HTERT RPE-1 (cell line): Measurements from ENCODE around the gene ZBTB11.
"Not testable (repeated sequence)": the region's sequence is repeated elsewhere in the genome, so short reads cannot be mapped to it uniquely, and the experiment has no call there.

Source experiments
- in situ Hi-C: fragments of 300-500 bp; cut with MboI; formaldehyde crosslinking; loops from 4 replicates; pipeline ENCODE4 v1.14.3; 2020; ENCODE audit warnings: low sequenced_read_pairs

The ZBTB11 gene

DNA sequence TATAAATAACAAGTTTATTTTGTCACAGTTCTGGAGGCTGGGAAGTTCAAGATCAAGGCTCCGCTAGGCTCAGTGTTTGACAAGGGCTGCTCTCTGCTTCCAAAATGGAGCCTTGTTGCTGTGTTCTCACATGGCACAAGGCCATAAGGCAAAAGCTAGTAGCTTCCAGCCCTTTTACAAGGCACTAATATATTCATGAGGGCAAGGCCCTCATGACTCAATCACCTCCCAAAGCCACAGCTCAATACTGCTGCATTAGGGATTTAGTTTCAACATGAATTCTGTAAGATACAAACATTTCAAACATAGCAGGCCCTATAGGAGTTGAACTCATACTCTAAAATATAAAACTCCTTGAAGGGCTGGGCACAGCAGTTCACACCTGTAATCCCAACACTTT, 30.2 kb downstream of the ZBTB11 start:
- in situ Hi-C loops = no loop called here

DNA sequence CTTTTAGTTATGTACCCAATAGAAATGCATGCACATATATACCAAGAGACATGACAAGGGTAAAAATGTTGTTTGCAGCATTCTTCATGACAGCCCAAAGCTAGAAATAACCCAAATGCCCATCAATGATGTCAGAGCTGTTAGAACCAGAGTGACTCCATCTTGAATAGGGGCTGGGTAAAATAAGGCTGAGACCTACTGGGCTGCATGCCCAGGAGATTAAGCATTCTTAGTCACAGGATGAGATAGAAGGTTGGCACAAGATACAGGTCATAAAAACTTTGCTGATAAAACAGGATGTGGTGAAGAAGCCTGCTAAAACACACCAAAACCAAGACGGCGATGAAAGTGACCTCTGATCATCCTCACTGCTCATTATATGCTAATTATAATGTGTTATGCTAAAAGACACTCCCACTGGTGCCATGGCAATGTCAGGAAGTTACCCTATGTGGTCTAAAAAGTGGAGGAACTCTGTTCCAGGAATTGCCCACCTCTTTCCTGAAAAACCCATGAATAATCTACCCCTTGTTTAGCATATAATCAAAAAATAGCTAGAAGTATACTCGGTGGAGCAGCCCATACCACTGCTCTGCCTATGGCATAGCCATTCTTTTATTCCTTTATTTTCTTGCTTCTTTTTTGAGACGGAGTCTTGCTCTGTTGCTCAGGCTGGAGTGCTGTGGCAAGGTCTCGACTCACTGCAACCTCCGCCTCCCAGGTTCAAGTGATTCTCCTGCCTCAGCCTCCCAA, 32.9 kb downstream of the ZBTB11 start:
- in situ Hi-C loops = no loop called here

DNA sequence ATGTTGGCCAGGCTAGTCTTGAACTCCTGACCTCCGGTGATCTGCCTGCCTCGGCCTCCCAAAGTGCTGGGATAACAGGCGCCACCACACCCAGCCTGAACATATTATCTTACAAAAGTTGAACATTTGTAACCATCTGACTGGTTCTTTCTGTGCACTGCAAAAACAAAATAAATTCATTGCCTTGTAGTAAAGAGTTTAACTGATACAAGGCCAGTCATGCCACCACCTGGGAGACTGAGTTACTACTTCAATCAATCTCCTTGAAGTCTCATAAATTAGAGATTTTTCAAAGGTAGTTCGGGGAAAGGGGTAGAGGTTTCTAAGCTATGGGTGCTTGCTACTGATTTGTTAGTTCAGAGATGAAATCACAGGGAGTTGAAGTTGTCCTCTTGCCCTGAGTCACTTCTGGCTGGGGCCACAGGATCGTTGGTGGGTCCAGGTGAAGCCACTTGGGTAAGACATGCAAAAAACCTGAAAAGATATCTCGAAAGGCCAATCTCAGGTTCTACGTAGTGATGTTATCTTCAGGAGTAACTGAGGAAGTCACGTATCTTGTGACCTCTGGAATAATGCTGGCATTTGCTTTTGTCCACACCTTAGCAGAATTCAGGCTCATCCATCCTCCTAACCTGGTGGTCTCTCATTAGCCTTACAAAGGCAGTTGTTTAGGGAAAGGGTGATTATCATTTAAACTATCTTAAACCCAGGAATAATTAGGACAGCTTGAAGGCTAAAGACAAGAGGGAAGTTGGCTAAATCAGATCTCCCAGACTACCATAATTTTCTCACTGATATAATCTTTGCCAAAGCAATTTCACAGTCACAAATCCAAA, 33.7 kb downstream of the ZBTB11 start:
- in situ Hi-C loops = no loop called here

DNA sequence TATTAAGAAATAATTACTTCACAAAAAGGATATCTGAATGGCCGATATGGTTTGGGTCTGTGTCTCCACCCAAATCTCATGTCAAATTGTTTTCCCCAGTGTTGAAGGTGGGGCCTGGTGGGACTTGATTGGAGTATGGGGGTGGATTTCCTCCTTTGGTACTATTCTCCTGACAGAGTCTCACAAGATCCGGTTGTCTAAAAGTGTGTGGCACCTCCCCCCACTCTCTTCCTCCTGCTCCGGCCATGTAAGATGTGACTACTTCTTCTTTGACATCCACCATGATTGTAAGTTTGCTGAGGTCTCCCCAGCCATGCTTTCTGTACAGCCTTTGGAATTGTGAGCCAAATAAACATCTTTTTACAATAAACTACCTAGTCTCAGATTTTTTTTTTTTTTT, 34.5 kb downstream of the ZBTB11 start:
- in situ Hi-C loops = no loop called here

DNA sequence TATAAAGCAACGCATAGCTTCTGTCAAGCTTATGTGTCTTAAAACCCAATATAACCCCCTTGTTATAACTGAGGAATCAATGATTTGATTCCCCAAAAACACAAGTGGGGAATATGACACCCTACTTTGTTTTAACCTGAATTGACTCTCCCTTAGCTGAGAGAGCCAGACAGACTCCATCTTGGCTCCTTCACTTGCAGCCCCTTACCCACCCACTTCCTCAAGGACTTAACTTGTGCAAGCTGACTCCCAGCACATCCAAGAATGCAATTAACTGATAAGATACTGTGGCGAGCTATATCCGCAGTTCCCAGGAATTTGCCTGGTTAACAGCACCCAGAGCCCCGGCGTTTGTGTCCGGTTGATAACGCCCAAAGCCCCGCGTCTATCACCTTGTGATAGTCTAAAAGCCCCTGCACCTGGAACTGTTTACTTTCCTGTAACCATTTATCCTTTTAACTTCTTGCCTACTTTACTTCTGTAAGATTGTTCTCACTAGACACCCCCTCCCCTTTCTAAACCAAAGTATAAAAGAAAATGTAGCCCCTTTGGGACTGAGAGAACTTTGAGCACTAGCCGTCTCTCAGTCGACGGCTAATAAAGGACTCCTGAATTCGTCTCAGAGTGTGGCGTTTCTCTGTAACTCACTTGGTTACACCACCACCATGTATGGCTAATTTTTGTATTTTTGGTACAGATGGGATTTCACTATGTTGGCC, 35.4 kb downstream of the ZBTB11 start:
- in situ Hi-C loops = not testable (repeated sequence)

DNA sequence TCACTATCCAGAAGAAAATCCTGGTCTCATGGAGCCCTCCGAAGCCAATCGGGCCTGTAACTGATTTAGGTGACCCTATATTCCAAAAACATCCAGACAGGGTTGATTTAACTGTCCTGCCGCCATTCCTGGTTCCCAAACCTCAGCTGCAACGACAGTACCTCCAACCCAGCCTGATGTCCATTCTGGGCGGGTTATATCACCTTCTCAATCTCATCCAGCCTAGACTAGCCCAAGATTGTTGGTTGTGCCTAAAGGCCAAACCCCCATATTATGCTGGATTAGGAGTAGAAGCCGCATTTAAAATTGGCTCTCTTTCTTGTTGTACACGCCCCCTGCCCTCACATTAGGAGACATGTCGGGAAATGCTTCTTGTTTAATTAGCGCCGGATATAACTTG, 36.7 kb downstream of the ZBTB11 start:
- in situ Hi-C loops = no loop called here

DNA sequence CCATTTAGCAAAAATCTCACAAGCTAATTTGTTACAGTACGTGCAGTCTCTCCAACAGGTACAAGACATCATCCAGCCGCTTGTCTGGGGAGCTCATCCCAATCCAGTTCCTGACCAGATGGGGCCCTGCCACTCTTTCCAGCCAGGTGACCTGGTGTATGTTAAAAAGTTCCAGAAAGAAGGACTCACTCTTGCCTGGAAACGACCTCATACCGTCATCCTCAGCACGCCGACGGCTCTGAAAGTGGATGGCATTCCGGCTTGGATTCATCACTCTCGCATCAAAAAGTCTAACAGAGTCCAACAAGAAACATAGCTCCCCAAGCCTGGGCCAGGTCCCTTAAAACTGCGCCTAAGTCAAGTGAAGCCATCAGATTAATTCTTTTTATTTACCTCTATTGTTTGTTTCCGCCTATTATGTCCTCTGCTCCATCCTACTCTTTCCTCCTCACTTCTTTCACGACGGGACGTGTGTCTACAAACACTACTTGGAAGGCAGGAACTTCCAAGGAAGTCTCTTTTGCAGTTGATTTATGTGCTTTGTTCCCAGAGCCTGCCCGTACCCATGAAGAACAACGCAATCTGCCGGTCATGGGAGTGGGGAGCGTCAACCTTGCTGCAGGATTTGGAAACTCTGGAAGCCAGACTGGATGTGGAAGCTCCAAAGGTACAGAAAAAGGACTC, 37.5 kb downstream of the ZBTB11 start:
- in situ Hi-C loops = no loop called here

DNA sequence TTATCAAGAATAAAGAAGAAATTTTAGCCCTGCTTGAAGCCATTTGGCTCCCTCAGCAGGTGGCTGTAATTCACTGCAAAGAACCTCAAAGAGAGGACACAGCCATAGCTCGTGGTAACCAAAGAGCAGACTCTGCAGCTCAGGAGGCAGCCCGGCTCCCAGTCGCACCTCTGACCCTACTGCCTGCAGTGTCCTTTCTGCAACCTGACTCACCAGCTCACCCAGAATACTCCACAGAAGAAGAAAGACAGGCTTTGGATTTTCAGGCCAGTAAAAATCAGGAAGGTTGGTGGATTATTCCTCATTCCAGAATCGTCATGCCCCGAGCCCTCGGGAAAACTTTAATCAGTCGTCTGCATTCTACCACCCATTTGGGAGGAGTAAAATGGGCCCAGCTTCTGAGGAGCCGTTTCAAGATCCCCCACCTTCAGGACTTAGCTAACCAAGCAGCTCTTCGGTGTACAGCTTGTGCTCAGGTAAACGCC, 38.6 kb downstream of the ZBTB11 start:
- in situ Hi-C loops = no loop called here

DNA sequence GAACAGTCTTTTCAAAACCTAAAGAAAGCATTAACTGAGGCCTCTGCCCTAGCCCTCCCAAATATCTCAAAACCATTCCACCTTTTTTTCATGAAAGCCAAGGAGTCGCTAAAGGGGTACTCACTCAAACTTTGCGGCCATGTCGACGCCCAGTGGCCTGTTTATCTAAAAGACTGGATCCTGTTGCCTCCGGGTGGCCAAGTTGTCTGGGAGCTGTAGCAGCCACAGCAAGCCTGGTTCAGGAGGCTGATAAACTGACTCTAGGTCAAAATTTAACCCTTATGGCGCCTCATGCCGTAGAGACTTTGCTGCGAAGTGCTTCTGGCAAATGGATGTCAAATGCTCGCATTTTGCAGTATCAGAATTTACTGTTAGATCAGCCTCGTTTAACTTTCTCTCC, 39.5 kb downstream of the ZBTB11 start:
- in situ Hi-C loops = no loop called here

DNA sequence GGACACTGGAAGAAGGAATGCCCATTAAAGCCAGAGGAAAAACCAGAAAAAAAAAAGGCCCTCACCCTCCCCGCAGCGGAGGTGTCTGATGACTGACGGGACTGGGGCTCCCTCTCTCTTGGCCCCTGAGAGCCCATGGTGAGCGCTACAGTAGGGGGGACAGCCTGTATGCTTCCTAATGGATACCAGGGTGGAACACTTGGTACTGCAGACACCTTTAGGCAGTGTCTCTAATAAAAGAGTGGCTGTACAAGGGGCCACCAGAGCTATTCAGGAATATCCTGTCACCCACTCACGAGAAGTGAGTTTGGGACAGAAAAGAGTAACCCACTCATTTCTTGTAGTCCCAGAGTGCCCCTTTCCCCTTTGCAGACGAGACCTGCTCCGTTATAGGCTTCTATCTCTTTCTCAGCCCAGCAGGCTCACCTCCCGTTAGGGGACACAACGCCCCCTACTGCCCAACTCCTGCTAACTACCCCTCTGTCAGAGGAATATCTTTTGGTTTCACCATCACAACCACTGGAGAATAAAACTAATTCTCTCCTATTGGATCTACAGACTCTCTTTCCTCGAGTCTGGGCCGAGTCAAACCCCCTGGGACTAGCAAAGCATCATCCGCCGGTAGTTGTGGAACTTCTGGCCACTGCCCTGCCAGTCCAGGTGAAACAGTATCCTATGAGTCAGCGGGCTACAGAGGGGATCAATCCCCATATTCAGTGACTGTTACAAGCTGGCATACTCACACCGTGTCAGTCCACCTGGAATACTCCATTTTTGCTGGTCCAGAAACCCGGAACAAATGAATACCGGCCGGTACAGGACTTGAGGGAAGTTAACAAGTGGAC, 40.8 kb downstream of the ZBTB11 start:
- in situ Hi-C loops = no loop called here

DNA sequence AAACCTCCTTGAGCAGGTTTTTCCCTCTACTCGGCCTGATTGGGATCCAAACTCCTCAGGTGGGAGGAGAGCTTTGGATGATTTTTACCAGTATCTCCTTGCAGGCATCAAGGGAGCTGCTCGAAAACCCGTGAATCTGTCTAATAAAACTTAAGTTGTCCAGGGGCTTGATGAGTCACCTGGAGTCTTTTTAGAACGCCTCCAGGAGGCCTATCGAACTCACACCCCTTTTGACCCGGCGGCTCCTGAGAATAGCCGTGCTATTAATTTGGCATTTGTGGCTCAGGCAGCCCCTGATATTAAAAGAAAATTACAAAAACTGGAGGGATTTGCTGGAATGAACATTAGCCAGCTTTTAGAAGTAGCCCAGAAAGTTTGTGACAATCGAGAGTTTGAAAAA, 41.6 kb downstream of the ZBTB11 start:
- in situ Hi-C loops = no loop called here

DNA sequence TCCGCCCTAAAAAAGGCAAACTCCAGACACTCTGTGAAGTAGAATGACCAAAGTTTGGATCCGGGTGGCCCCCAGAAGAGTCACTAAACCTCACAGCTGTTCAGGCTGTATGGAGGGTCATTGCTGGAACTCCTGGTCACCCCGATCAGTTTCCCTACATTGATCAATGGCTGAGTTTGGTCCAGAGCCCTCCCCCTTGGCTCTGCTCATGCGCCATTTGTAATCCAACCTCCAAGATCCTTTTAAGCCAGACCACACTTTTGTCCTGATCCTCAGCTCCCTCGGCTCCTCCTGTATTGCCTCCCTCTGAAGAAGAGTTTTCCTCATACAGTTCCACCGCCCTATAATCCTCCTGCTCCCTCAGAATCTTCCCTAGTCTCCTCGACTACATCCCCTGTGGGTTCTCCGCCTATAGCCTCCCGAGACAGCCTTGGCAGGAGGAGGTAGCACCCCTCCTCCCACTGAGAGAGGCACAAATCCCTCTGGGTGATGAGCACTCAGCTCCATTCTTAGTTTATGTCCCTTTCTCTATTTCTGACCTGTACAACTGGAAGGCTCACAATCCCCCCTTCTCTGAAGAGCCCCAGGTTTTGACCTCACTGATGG, 42.2 kb downstream of the ZBTB11 start:
- in situ Hi-C loops = no loop called here

DNA sequence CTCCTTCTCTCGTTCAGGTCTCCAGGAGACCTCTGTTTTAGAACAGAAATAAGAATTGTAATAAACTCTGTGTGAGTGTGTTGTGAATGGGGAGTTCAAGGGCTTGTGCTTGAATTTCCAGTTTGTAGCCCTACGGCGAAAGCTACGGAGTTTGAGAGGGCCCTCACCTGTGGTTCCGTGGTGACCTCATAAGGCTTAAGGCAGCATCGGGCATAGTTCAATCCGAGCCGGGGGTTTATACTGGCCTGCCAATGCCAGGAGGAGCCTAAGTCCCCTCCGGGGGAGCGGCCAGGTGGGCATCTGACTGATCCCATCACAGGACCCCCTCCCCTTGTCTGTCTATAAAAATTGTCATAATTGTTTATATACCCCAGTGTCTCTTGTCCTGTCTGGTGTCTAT, 43.7 kb downstream of the ZBTB11 start:
- in situ Hi-C loops = no loop called here

DNA sequence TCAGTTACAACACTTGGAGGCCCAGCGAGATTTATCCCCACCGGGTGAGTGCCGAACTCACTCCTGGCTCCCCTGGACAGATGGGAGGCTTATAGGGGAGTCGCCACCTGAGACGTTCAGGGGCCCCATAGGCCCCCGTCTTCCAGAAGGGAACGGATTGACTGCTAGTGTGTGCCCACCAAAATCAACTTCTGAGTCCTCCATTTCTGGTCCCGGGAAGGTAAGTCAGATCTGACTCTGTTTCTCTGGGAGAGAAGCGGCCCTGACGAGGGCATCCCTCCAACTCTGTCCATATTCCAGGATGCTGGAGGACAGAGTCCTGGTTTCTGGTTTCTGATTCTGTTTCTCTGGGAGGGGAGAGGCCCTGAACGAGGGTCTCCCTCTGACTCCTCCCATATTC, 44.3 kb downstream of the ZBTB11 start:
- in situ Hi-C loops = no loop called here

DNA sequence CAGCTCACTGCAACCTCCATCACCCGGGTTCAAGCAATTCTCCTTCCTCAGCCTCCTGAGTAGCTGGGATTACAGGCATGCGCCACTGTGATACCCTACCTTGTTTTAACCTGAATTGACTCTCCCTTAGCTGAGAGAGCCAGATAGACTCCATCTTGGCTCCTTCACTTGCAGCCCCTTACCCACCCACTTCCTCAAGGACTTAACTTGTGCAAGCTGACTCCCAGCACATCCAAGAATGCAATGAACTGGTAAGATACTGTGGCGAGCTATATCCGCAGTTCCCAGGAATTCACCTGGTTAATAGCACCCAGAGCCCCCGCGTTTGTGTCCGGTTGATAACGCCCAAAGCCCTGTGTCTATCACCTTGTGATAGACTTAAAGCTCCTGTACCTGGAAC, 45.0 kb downstream of the ZBTB11 start:
- in situ Hi-C loops = not testable (repeated sequence)

DNA sequence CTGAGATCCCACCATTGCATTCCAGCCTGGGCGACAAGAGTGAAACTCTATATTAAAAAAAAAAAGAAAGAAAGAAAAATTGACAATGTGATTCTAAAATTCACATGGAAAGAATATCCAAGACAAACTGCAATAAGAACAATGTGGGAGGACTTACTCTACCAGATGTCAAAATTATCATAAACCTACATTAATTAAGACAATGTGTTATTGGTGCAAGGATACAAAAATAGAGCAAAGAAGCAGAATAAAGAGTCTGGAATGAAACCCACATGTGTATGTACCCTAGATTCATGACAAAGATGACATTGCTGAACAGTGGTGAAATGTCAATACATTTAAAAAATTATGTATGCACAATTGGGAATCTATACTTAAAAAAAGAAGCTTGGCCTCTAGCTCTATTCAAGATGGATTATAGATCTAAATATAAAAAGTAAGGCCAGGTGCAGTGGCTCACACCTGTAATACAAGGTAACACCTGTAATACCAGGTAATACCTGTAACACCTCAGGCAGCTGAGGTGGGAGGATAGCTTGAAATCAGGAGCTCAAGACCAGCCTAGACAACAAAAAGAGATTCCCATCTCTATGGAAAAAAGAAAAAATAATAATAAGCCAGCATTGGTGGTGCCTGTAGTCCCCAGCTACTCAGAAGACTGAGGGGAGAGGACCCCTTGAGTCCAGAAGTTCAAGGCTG, 45.7 kb downstream of the ZBTB11 start:
- in situ Hi-C loops = no loop called here

DNA sequence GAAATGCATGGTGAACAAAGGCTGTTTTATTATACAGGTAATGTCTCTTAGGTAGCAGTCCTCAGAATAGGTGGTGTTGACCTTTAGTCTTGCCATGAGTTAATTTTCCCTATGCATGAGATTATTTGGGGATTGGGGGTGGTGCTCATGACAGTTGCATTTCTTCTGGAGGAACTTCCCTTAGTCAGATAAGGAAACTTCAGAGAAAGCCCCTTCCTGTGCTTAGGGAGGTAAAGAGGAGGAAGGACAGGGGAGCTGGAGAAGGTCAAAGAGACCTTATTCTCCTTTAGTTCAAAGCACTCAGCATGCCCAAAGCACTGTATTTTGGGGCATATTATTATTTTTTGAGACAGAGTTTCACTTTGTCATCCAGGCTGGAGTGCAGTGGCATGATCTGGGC, 47.7 kb downstream of the ZBTB11 start:
- in situ Hi-C loops = no loop called here

DNA sequence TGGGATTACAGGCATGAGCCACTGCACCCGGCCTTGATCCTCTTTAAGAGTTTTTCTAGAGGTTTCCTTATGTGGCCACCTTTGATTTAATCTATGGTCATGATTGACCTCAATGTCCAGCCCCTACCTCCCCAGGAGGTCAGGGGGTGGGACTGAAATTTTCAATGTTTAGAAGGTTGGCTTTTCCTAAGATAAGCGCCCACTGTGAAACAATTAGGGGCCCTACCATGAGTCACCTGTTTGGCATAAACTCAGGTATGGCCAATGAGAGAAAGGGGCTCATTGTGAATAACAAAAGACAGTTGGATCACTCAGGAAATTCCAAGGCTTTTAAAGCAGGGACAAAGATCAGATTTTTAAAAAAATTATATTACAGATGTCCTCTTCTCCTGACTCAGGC, 51.1 kb downstream of the ZBTB11 start:
- in situ Hi-C loops = no loop called here

DNA sequence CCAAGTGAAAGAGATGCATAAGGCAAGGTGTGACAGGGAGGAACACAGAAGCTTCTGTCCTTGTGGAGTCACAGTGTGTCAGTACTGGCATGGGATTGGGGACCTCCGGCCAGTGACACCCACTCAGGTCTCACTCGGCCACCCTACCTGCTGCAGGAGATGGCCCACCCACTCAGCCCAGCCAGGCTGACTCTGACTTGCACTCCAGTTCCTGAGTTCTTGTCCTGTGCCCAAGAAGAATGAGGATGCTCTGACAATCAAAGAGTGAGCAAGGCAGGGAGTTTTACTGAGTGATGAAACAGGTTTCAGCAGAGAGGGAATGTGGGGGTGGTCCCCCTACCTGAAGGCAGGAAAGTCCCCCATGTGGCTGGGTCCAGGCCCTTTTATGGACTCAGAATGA, 52.1 kb downstream of the ZBTB11 start:
- in situ Hi-C loops = no loop called here
